Loucy (cell line): ENCODE results near the gene DOCK8.

Source experiments
- EZH2phosphoT487 ChIP-seq: fragments of 200-600 bp; IDR thresholded peaks from 2 replicates; pipeline ENCODE4 v1.6.1; 2018; ENCODE audit warnings: antibody characterized with exemption, mild to moderate bottlenecking, moderate library complexity, borderline replicate concordance
- TF ChIP-seq, protein P1 (sequence below): fragments of 200-600 bp; sonication (generic); conservative IDR thresholded peaks from 2 replicates; pipeline ENCODE4 v1.5.1; 2014; ENCODE audit warnings: mild to moderate bottlenecking, antibody characterized with exemption, low read length

DNA sequence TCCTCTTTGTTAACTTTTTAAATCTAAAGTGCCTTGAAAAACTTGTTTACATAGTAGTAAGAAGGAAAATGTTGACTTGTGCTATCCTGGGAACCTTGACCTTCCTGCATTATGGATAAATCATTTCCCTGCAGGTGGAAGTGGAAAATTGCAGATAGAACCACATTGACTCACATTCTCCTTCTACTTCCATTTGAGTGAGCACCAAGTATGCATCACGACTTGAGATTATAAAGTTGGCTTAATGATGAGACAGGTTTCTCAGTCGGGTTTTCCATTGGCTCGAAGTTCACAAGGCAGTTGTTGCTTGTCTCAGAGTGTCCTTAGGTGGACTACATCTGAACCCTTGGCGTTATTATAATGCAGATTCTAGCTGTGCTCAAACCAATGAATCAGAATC lies 39.9 kb downstream of the DOCK8 start:
- TF ChIP-seq, protein P1, sequence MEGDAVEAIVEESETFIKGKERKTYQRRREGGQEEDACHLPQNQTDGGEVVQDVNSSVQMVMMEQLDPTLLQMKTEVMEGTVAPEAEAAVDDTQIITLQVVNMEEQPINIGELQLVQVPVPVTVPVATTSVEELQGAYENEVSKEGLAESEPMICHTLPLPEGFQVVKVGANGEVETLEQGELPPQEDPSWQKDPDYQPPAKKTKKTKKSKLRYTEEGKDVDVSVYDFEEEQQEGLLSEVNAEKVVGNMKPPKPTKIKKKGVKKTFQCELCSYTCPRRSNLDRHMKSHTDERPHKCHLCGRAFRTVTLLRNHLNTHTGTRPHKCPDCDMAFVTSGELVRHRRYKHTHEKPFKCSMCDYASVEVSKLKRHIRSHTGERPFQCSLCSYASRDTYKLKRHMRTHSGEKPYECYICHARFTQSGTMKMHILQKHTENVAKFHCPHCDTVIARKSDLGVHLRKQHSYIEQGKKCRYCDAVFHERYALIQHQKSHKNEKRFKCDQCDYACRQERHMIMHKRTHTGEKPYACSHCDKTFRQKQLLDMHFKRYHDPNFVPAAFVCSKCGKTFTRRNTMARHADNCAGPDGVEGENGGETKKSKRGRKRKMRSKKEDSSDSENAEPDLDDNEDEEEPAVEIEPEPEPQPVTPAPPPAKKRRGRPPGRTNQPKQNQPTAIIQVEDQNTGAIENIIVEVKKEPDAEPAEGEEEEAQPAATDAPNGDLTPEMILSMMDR = no peak
- TF ChIP-seq EZH2phosphoT487 = no peak
